Bone marrow (tissue), 2 donors: Measurements from ENCODE around the gene BCAS3.
A peak's percentile ranks its signal among the peaks of the same experiment; 100 is the strongest.
"Not testable (repeated sequence)": the region's sequence is repeated elsewhere in the genome, so short reads cannot be mapped to it uniquely, and the experiment has no call there.

Source experiments
- DNase-seq, 2 donors: peaks; one replicate each; lab custom pipeline; 2025; lab: John Stamatoyannopoulos, UW

Gene BCAS3

GRCh38 chr17:61002316-61002736 is 324.7 kb downstream of the BCAS3 start:
- peak in 1 of 2 donors; percentile 37 for DNase-seq

DNA sequence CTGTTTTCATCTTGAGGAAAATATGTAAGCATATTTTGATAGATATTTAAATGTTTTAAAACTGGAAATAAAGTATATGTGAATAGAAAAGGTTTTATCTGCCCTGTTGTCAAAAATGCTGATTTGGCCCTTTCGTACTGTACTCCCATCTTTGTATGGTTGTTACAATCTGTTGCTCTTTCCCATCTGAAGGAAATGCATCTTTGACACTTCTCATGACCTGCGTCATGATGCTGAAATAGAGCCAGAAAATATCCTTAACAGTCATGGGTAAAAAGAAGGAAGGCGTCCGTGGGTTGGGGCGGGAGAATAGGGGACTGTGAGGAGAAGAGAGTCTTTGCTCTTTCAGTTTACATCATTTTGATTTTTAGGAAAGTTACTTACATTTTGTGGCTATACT is 327.7 kb downstream of the BCAS3 start:
- DNase-seq: no peak

DNA sequence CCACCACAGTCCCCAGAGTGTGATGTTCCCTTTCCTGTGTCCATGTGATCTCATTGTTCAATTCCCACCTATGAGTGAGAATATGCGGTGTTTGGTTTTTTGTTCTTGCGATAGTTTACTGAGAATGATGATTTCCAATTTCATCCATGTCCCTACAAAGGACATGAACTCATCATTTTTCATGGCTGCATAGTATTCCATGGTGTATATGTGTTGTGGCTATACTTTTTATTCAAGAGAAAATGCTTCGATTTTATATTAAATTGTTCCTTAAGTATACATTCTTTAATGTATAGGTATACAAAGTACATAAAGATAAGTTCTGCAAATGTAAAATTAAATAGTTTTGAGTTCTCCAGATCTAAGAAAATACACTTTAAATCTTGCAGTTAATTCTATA is 328.3 kb downstream of the BCAS3 start:
- not testable (repeated sequence) for DNase-seq

DNA sequence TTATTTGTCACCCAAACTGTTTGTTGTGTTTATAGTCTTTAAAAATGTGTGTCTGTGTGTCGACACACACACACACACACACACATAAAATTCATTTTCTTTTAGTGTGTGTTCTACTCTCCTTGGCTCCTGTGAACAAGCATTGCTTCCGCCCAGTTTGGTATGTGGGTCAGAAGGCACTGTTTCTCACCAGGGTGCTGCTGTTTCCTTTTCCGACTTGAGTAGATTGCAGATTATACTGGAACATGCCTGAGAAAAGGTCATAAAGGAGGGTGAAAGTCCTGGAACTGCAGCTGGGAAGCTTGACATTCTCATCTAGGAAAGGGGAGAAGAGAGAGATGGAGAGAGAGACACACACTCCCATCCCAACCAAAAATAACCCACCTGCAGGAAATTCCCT is 330.3 kb downstream of the BCAS3 start:
- no peak for DNase-seq

GRCh38 chr17:61009663-61010062 is 332.0 kb downstream of the BCAS3 start:
- DNase-seq: no peak

GRCh38 chr17:61010661-61011170 is 333.1 kb downstream of the BCAS3 start:
- DNase-seq: no peak

- DNase-seq: no peak
Measured at GRCh38 chr17:61011251-61011650, 333.6 kb downstream of the BCAS3 start.

- DNase-seq: no peak
Measured at GRCh38 chr17:61015966-61016365, 338.3 kb downstream of the BCAS3 start.

DNA sequence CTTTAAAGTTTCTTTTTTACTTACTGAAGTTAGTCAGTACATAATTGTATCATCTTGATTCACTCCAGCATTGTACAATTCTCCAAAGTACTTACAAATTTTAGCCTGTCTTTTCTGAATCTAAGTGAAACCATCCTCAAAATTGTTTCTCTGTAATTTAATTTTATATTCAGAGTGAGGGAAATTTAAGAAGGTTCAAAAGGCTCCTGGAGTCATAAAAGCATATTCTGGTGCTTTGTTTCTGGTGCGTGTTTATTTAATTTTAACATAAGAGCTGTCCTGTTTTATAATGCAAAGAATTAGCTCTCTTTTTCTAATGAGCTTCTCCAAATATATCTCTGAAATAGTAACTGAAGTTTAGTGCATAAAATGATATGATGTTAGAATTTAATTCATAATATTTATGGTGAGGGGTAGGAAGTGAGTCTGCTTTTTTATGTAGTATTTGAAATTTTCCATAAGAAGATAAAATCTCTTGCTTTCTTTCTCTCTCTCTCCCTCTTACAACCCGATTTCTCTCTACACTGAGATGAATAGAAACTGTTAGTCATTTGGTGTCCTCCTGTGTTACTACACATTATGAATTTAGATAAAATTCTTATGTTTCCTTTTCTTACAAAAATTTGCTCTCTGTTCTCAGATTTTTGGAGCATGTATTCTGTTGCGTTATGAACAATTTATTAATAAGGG is 339.8 kb downstream of the BCAS3 start:
- no peak for DNase-seq

DNA sequence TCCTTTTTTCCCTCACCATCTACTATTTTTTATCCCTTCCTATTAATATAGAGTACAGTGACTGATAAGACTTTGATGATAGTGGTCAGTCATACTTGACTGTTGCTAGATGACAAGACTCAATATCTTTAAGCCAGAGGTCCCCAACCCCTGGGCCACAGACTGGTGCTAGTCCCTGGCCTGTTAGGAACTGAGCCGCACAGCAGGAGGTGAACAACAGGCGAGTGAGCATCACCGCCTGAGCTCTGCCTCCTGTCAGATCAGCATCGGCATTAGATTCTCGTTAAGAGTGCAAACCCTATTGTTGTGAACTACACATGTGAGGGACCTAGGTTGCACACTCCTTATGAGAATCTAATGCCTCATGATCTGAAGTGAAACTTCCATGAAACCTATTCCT is 341.3 kb downstream of the BCAS3 start:
- DNase-seq: no peak

DNA sequence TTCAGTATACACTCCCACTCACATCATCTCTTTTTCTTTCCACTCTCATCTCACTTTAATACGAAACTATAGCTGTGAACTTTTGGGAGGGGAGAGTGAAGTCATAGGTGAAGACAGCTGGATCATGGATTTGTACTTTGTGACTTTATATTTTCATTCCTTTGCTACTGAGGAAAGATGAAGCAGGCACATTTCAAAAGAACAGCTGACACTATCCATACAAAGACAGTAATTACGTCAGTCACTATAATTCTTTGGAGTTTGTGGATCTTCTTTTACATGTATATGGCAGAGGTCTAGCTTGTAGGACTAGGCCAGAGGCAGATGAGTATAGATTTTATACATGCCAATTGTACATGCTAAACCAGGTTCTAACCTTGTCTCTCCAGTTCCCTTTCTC is 346.3 kb downstream of the BCAS3 start:
- DNase-seq: no peak

DNA sequence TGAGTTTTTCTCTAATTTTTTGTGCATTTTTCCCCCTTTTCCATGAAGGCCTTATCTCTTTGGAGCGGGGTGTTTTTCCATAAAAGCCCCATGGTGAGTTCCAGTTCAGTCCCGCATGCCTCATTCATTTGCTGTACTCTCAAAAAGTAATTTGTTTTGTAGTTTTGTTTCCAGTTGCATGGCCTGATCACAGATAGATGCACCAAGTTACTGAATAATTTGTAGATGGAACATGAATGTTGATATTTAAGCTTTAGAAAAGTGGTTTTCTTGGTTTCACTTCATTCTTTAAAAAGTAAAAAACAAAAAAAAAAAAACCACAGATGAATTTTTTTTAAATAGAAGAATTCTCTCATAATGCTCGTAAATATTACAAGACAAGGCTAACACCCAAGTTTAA is 349.2 kb downstream of the BCAS3 start:
- no peak for DNase-seq

DNA sequence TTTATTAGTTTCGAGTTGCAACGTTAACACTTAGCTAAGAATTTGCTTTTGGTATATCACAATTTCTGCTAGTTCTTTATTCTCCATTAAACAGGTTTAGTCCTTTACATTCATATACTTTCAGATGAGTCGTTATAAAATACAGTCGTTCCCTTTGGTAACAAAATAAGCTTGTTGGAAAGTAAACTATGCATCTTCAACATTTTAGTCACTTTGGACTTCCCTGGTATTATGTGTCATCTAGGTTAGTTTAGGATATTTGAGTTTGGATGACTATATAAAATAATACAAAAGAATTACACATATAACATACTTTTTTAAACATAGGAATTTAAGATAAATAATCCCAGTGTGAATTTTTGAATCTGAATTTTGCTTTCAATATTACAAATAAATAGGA is 351.5 kb downstream of the BCAS3 start:
- no peak for DNase-seq

DNA sequence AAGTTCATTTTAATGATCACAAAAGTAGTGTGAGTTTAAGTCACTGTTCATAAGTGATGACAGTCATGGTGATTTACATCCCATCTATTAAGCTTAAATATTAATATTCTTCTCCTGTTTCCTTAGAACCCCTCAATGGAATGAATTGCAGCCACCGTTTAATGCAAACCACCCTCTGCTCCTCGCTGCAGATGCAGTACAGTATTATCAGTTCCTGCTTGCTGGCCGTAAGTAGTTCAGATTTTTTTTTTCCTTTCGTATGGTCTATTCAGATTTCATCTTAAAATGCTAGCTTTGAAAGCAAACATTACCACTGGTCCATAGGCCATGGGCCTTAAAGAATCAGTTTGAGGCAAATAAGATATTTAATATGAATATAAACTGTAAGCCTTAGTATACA is 363.0 kb downstream of the BCAS3 start:
- DNase-seq: no peak

DNA sequence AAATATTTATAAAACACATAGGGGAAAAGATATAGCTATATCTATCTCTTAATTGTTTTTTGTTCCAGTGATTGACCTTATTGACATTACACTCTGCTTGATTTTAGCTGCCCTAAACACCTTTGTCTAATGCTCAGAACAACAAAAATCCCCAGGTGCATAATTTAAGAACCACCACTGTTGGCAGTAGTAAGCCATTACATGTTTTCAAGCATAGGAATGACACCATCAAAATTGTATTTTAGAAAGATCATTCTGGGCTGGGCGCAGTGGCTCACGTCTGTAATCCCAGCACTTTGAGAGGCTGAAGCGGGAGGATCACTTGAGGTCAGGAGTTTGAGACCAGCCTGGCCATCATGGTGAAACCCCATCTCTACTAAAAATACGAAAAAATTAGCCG is 364.7 kb downstream of the BCAS3 start:
- not testable (repeated sequence) for DNase-seq

GRCh38 chr17:61047515-61047914 is 369.9 kb downstream of the BCAS3 start:
- DNase-seq: no peak

GRCh38 chr17:61048376-61049106 is 370.9 kb downstream of the BCAS3 start:
- no peak for DNase-seq

DNA sequence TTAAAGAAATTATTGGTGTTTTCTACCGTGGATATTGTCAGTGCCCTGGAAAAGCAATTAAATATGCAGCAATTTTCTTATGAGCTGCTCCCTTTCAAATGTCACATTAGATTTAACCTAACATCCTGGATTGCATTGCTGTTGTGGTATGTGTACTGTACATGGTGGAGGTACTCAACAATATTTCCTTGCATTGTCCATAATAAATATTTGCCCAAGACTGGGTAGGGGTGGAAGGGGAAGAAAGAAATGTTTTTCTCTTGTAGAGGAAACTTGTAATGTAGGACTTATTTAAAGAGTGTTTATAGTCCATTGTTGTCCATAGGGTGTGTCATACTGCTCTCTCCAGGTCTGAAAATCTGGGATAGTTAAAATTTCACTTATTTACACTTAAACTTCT is 375.8 kb downstream of the BCAS3 start:
- no peak for DNase-seq

DNA sequence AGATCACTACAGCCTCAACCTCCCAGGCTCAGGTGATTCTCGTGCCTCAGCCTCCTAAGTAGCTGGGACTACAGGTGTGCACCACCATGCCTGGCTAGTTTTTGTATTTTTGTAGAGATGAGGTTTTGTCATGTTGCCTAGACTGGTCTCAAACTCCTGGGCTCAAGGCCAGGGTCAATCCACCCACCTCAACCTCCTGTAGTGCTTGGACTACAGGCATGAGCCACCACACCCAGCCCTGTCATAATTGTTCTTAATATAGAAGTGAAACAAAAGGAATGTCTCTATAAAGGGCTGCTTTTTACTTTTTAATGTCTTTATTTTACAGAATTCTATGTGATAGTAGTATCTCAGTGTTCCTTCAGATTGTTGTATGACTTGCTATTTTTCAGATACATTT is 376.8 kb downstream of the BCAS3 start:
- DNase-seq: no peak

DNA sequence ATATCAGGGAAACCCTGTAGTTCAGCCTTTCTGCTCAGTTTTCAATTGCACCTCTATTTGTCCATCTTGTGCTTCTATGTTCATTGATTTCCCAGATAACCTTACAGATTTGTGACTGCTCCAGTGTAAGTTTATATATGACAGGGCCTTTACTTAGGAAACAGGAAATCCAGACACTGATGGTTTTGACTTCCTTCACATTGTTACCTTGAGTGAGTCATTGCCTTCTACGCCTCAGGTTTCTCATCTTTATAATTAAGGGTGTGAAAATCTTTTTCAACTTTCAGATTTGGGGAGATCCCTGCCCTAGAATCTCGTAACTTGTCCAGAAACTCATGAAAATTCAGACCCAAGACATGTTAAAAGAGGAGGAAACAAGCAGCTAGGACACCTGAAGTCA is 379.6 kb downstream of the BCAS3 start:
- no peak for DNase-seq

DNA sequence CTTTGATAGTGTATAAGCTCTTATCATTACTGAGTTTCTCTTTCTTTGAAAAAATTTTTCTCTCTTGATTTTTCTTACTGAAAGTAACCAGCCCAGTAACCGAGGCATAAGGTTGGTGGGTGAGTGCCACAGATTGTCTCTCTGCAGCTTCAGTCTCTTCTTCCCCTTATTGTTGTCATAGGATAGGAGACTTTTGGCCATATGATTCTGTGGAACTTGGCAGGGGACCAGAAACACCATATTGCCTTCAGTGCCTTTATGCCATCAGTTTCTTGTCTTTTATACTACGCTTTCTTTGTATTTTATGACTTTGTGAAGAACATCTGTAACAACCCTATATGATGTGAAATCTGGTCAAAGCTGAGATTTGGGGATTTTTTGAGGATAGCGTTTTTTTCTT is 380.4 kb downstream of the BCAS3 start:
- DNase-seq: no peak

- no peak for DNase-seq
Measured at GRCh38 chr17:61063528-61063927, 385.9 kb downstream of the BCAS3 start.

- DNase-seq: no peak
Measured at GRCh38 chr17:61064087-61064951, 386.7 kb downstream of the BCAS3 start.
